Right atrium auricular region (tissue), 2 donors: Measurements from ENCODE around the gene PDE4D. TPM values are rescaled to one million over a fixed set of nuclear protein-coding genes. Genes with fewer than 3 reads are reported as not detected.

Experiments used
- DNase-seq: peaks from one replicate; pipeline ENCODE4 v3.0.0-alpha.2; 2019; ENCODE audit warnings: low spot score
- H3K27ac ChIP-seq, 2 donors: fragments of 200-600 bp; sonication (generic); 1 replicate in 1 of 2; 2 replicates in 1 of 2; pipeline ENCODE4 v1.5.1; 2016 to 2019
- H3K27me3 ChIP-seq, 2 donors: fragments of 200-600 bp; sonication (generic); one replicate each; pipeline versions ENCODE4 v1.5.1 to v1.6.0; 2017 to 2019
- H3K36me3 ChIP-seq: fragments of 200-600 bp; sonication (generic); one replicate; pipeline ENCODE4 v1.5.1; 2016
- H3K4me1 ChIP-seq, 2 donors: fragments of 200-600 bp; sonication (generic); one replicate each; pipeline versions ENCODE4 v1.5.1 to v1.6.0; 2017 to 2019
- H3K4me3 ChIP-seq, 2 donors: fragments of 200-600 bp; sonication (generic); 1 replicate in 1 of 2; 2 replicates in 1 of 2; pipeline ENCODE4 v1.5.1; 2017 to 2019; ENCODE audit warnings: mild to moderate bottlenecking in 1 of 2, moderate library complexity in 1 of 2
- H3K9me3 ChIP-seq, 2 donors: fragments of 200-600 bp; sonication (generic); one replicate each; pipeline ENCODE4 v1.5.1; 2019
- CTCF ChIP-seq, 2 donors: fragments of 200-600 bp; sonication (generic); IDR thresholded peaks; one replicate each; pipeline ENCODE4 v1.5.1; 2019; ENCODE audit warnings: antibody characterized with exemption in 2 of 2
- total RNA-seq, 2 donors: library from RNA; depleted of rRNA; stranded (reverse); fragments of >200 nt; gene quantifications; one replicate each; pipeline ENCODE4 v1.1.0, GENCODE V29; 2016

PDE4D gene
- total RNA-seq, 2 donors from 2014 or later: 43.3 to 44.0 TPM

GRCh38 chr5:59873113-59873512 lies 20.4 kb downstream of the PDE4D start:
- TF ChIP-seq CTCF (IDR thresholded peaks at IDR 0.05): no peak
- Histone ChIP-seq H3K4me1 (no peaks in the 10 kb centered on the region), H3K27ac (no peak overlapping the region), H3K4me3 (no peak overlapping the region), H3K27me3 (no peaks in the 10 kb centered on the region), H3K9me3 (no peaks in the 10 kb centered on the region), H3K36me3 (no peaks in the 10 kb centered on the region)
- DNase-seq: no peak

- DNase-seq: no peak
- no peaks in the 10 kb centered on the region for H3K4me1 ChIP-seq
- H3K9me3 ChIP-seq: no peaks in the 10 kb centered on the region
- H3K27me3 ChIP-seq: no peaks in the 10 kb centered on the region
- TF ChIP-seq CTCF (IDR thresholded peaks at IDR 0.05): no peak
- H3K27ac ChIP-seq: no peak overlapping the region
- H3K4me3 ChIP-seq: no peak overlapping the region
- no peaks in the 10 kb centered on the region for H3K36me3 ChIP-seq
These were observed 26.9 kb downstream of the PDE4D start for GRCh38 chr5:59866661-59867060.

- no peak for TF ChIP-seq CTCF (IDR thresholded peaks at IDR 0.05)
- H3K36me3 ChIP-seq: no peaks in the 10 kb centered on the region
- no peaks in the 10 kb centered on the region for H3K27me3 ChIP-seq
- no peak overlapping the region for H3K27ac ChIP-seq
- H3K9me3 ChIP-seq: no peaks in the 10 kb centered on the region
- H3K4me1 ChIP-seq: no peaks in the 10 kb centered on the region
- H3K4me3 ChIP-seq: no peak overlapping the region
- DNase-seq: no peak
These were observed 28.8 kb downstream of the PDE4D start for GRCh38 chr5:59864718-59865117.

GRCh38 chr5:59863777-59864176 lies 29.7 kb downstream of the PDE4D start:
- TF ChIP-seq CTCF (IDR thresholded peaks at IDR 0.05): no peak
- DNase-seq: no peak
- no peaks in the 10 kb centered on the region for H3K36me3 ChIP-seq

GRCh38 chr5:59856358-59856757 lies 37.2 kb downstream of the PDE4D start:
- no peak for TF ChIP-seq CTCF (IDR thresholded peaks at IDR 0.05)
- Histone ChIP-seq H3K4me3 (no peak overlapping the region), H3K4me1 (no peaks in the 10 kb centered on the region), H3K27ac (no peak overlapping the region), H3K27me3 (no peaks in the 10 kb centered on the region), H3K9me3 (no peaks in the 10 kb centered on the region), H3K36me3 (no peaks in the 10 kb centered on the region)
- no peak for DNase-seq

More at GRCh38 chr5:59863777-59864176, 29.7 kb downstream of the PDE4D start:
- no peaks in the 10 kb centered on the region for H3K4me1 ChIP-seq
- H3K4me3 ChIP-seq: no peak overlapping the region
- no peak overlapping the region for H3K27ac ChIP-seq
- no peaks in the 10 kb centered on the region for H3K27me3 ChIP-seq
- H3K9me3 ChIP-seq: no peaks in the 10 kb centered on the region

GRCh38 chr5:59850766-59851165 lies 42.8 kb downstream of the PDE4D start:
- no peak for DNase-seq
- no peak for TF ChIP-seq CTCF (IDR thresholded peaks at IDR 0.05)

More at GRCh38 chr5:59850766-59851165, 42.8 kb downstream of the PDE4D start:
- Histone ChIP-seq H3K36me3 (no peaks in the 10 kb centered on the region), H3K4me1 (no peaks in the 10 kb centered on the region), H3K4me3 (no peak overlapping the region), H3K9me3 (no peaks in the 10 kb centered on the region), H3K27ac (no peak overlapping the region), H3K27me3 (no peaks in the 10 kb centered on the region)
